Fibroblast of lung (primary cell): ENCODE measurements around the gene B4GALT6. TPM values are rescaled to one million over a fixed set of nuclear protein-coding genes. Genes with fewer than 3 reads are reported as not detected.

Source experiments
- DNase-seq, 2 donors: peaks; one replicate each; pipeline versions ENCODE4 v3.0.0 to v3.0.0-alpha.2; 2010; ENCODE audit warnings: low read depth in 2 of 2
- H2AFZ ChIP-seq: 2 replicates; pipeline ENCODE4 v1.5.1; 2012; ENCODE audit warnings: low read length, control low read depth, inconsistent platforms
- H3K27ac ChIP-seq: 2 replicates; pipeline ENCODE4 v1.5.1; 2011; ENCODE audit warnings: low read length, control low read depth; ENCODE audit not compliant: insufficient read depth
- H3K27me3 ChIP-seq: 2 replicates; pipeline ENCODE4 v1.5.1; 2011; ENCODE audit warnings: mild to moderate bottlenecking, low read length; ENCODE audit not compliant: control insufficient read depth, insufficient read depth
- H3K36me3 ChIP-seq: 2 replicates; pipeline ENCODE4 v1.5.1; 2011; ENCODE audit warnings: low read length; ENCODE audit not compliant: control insufficient read depth, insufficient read depth
- H3K4me1 ChIP-seq: 2 replicates; pipeline ENCODE4 v1.5.1; 2011; ENCODE audit warnings: low read length; ENCODE audit not compliant: control insufficient read depth, insufficient read depth; ENCODE audit errors: extremely low read depth
- H3K4me2 ChIP-seq: 2 replicates; pipeline ENCODE4 v1.5.1; 2011; ENCODE audit warnings: low read length, control low read depth; ENCODE audit not compliant: insufficient read depth; ENCODE audit errors: extremely low read depth
- H3K4me3 ChIP-seq, 4 experiments: fragments of 200-600 bp in 1 of 4; sonication (generic) in 1 of 4; replicated peaks in 1 of 4; 2 replicates each; pipeline ENCODE4 v1.5.1; 2011 to 2016; ENCODE audit warnings: low read length in 4 of 4, low read depth in 3 of 4, mild to moderate bottlenecking in 3 of 4, control low read depth in 2 of 4, inconsistent platforms in 1 of 4, mixed read lengths in 1 of 4; ENCODE audit not compliant: insufficient read depth in 1 of 4; ENCODE audit errors: control extremely low read depth in 1 of 4
- H3K79me2 ChIP-seq: 2 replicates; pipeline ENCODE4 v1.5.1; 2012; ENCODE audit warnings: mild to moderate bottlenecking, low read length, inconsistent platforms; ENCODE audit not compliant: control insufficient read depth, insufficient read depth
- H3K9ac ChIP-seq: 2 replicates; pipeline ENCODE4 v1.5.1; 2011; ENCODE audit warnings: mild to moderate bottlenecking, low read length, control low read depth; ENCODE audit not compliant: insufficient read depth
- H3K9me3 ChIP-seq: 2 replicates; pipeline ENCODE4 v1.5.1; 2012; ENCODE audit warnings: low read depth, low read length; ENCODE audit not compliant: control insufficient read depth, insufficient read depth
- H4K20me1 ChIP-seq: 2 replicates; pipeline ENCODE4 v1.5.1; 2011; ENCODE audit warnings: low read length; ENCODE audit not compliant: control insufficient read depth, insufficient read depth; ENCODE audit errors: extremely low read depth
- EZH2 ChIP-seq: IDR thresholded peaks from 2 replicates; pipeline ENCODE4 v1.5.1; 2012; ENCODE audit warnings: low read length, control low read depth, mild to moderate bottlenecking; ENCODE audit errors: missing control alignments
- polyA plus RNA-seq, 2 donors: library from polyadenylated mRNA; depleted of rRNA in 1 of 2; stranded (reverse) in 1 of 2; unstranded in 1 of 2; fragments of >200 nt; gene quantifications; 2 replicates each; pipeline ENCODE4 v1.2.1, GENCODE V29; 2011 to 2012; ENCODE audit warnings: missing spikeins in 1 of 2
- total RNA-seq: library from RNA; depleted of rRNA; stranded (reverse); fragments of >200 nt; gene quantifications from 2 replicates; pipeline ENCODE4 v1.2.1, GENCODE V29; 2014
- TF ChIP-seq, protein P1 (sequence below), 2 donors: IDR thresholded peaks in 1 of 2; conservative IDR thresholded peaks in 1 of 2; 1 replicate in 1 of 2; 2 replicates in 1 of 2; pipeline ENCODE4 v1.5.1; 2011 to 2012; ENCODE audit warnings: low read length in 2 of 2, control low read depth in 1 of 2, inconsistent platforms in 1 of 2, low read depth in 1 of 2, mild to moderate bottlenecking in 1 of 2

B4GALT6 gene
- total and polyA plus RNA-seq, 2 donors (not counting 1 experiment from before 2014, with no cell fraction given): 1.5 to 2.5 TPM

DNA sequence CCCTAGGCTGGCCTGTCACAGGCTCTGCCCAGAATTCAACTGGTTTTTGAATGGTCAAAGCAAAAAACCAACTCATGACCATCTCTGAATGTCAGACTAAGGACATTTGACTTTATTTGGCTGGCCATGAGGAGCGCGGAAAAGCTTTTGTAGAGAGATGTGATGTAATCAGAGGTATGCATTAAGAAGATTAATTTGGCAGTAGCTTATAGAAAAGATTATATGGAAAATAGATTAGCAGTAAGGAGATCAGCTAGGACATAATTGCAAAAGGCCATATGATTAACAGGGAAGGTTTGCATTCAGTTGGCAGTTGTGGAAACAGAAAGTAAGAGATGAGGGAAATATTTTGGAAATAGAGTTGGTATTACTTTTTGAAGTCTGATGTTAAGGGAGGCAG, 105.0 kb downstream of the B4GALT6 start:
- TF ChIP-seq, protein P1, sequence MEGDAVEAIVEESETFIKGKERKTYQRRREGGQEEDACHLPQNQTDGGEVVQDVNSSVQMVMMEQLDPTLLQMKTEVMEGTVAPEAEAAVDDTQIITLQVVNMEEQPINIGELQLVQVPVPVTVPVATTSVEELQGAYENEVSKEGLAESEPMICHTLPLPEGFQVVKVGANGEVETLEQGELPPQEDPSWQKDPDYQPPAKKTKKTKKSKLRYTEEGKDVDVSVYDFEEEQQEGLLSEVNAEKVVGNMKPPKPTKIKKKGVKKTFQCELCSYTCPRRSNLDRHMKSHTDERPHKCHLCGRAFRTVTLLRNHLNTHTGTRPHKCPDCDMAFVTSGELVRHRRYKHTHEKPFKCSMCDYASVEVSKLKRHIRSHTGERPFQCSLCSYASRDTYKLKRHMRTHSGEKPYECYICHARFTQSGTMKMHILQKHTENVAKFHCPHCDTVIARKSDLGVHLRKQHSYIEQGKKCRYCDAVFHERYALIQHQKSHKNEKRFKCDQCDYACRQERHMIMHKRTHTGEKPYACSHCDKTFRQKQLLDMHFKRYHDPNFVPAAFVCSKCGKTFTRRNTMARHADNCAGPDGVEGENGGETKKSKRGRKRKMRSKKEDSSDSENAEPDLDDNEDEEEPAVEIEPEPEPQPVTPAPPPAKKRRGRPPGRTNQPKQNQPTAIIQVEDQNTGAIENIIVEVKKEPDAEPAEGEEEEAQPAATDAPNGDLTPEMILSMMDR (conservative IDR thresholded peaks at IDR 0.05 in 1 of 2, IDR thresholded peaks at IDR 0.05 in 1 of 2; ENCODE audit: low read depth in 1 of 2, low read length in 2 of 2): no peak
- TF ChIP-seq EZH2: no peak
- no peak overlapping the region for H3K4me2 ChIP-seq
- H3K4me3 ChIP-seq: no peak overlapping the region
- no peak overlapping the region for H2AFZ ChIP-seq
- no peaks in the 10 kb centered on the region for H3K27me3 ChIP-seq
- H3K4me1 ChIP-seq: no peaks in the 10 kb centered on the region
- no peak overlapping the region for H3K27ac ChIP-seq
- no peaks in the 10 kb centered on the region for H4K20me1 ChIP-seq
- no peaks in the 10 kb centered on the region for H3K79me2 ChIP-seq
- no peak for DNase-seq
- no peaks in the 10 kb centered on the region for H3K9me3 ChIP-seq
- H3K9ac ChIP-seq: no peak overlapping the region
- no peaks in the 10 kb centered on the region for H3K36me3 ChIP-seq

- Histone ChIP-seq H3K79me2 (no peaks in the 10 kb centered on the region), H2AFZ (no peak overlapping the region), H3K27ac (no peak overlapping the region), H3K9me3 (no peaks in the 10 kb centered on the region), H3K36me3 (no peaks in the 10 kb centered on the region), H3K4me3 (no peak overlapping the region), H3K27me3 (no peaks in the 10 kb centered on the region), H3K4me1 (no peaks in the 10 kb centered on the region), H3K9ac (no peak overlapping the region), H4K20me1 (no peaks in the 10 kb centered on the region), H3K4me2 (no peak overlapping the region)
- no peak for TF ChIP-seq EZH2
- TF ChIP-seq, protein P1 (conservative IDR thresholded peaks at IDR 0.05 in 1 of 2, IDR thresholded peaks at IDR 0.05 in 1 of 2; ENCODE audit: low read depth in 1 of 2, low read length in 2 of 2): no peak
- no peak for DNase-seq
Observed at GRCh38 chr18:31578126-31578525, 106.3 kb downstream of the B4GALT6 start.

DNA sequence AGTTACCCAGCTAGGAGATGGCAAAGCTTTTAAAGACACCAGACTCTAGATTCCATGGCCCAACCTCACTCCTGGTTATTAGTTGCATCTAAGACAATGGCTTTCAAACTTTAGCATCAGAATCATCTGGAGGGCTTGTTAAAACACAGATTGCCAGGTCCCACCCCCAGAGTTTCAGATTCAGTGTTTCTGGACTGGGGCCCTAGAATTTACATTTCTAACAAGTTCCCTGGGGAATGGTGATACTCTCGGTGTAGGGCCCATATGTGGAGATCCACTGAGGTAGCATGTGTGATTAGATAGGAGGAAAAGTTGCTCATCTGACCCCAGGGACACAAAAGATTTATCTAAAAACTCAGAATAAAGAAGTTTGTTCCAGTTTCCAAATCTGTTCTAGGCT, 107.2 kb downstream of the B4GALT6 start:
- no peak for DNase-seq
- no peak overlapping the region for H3K4me3 ChIP-seq
- no peaks in the 10 kb centered on the region for H3K36me3 ChIP-seq
- no peak overlapping the region for H3K9ac ChIP-seq
- no peaks in the 10 kb centered on the region for H3K4me1 ChIP-seq
- H4K20me1 ChIP-seq: no peaks in the 10 kb centered on the region
- H2AFZ ChIP-seq: no peak overlapping the region
- no peaks in the 10 kb centered on the region for H3K79me2 ChIP-seq
- no peak overlapping the region for H3K27ac ChIP-seq
- H3K27me3 ChIP-seq: no peaks in the 10 kb centered on the region
- no peaks in the 10 kb centered on the region for H3K9me3 ChIP-seq
- no peak overlapping the region for H3K4me2 ChIP-seq
- TF ChIP-seq, protein P1 (conservative IDR thresholded peaks at IDR 0.05 in 1 of 2, IDR thresholded peaks at IDR 0.05 in 1 of 2; ENCODE audit: low read depth in 1 of 2, low read length in 2 of 2): no peak
- no peak for TF ChIP-seq EZH2
